Measurements from ENCODE around the gene FGL2.
"Not testable (repeated sequence)": the region's sequence is repeated elsewhere in the genome, so short reads cannot be mapped to it uniquely, and the experiment has no call there.

Gene FGL2

GRCh38 chr7:77226357-77226839 is 26.8 kb upstream of the FGL2 start:
- Histone ChIP-seq H3K4me1 (ENCODE audit: insufficient read depth, low read length) (no peaks in the 10 kb centered on the region), H3K36me3 (ENCODE audit: insufficient read depth, low read length) (no peaks in the 10 kb centered on the region), H3K9ac (ENCODE audit: low read depth, low read length) (no peak overlapping the region), H3K9me3 (ENCODE audit: control insufficient read depth, insufficient read depth, low read length) (no peaks in the 10 kb centered on the region)

- Histone ChIP-seq H3K9me3 (ENCODE audit: control insufficient read depth, insufficient read depth, low read length) (no peaks in the 10 kb centered on the region), H3K4me1 (ENCODE audit: insufficient read depth, low read length) (no peaks in the 10 kb centered on the region), H3K36me3 (ENCODE audit: insufficient read depth, low read length) (no peaks in the 10 kb centered on the region), H3K9ac (ENCODE audit: low read depth, low read length) (no peak overlapping the region)
These were observed 23.6 kb upstream of the FGL2 start for GRCh38 chr7:77223261-77223660.

GRCh38 chr7:77222819-77223218 is 23.2 kb upstream of the FGL2 start:
- Histone ChIP-seq H3K9ac (ENCODE audit: low read depth, low read length) (no peak overlapping the region), H3K36me3 (ENCODE audit: insufficient read depth, low read length) (no peaks in the 10 kb centered on the region), H3K9me3 (ENCODE audit: control insufficient read depth, insufficient read depth, low read length) (no peaks in the 10 kb centered on the region), H3K4me1 (ENCODE audit: insufficient read depth, low read length) (no peaks in the 10 kb centered on the region)

GRCh38 chr7:77222065-77222464 is 22.4 kb upstream of the FGL2 start:
- H3K36me3 ChIP-seq (ENCODE audit: insufficient read depth, low read length) = no peaks in the 10 kb centered on the region
- no peaks in the 10 kb centered on the region for H3K4me1 ChIP-seq (ENCODE audit: insufficient read depth, low read length)
- no peaks in the 10 kb centered on the region for H3K9me3 ChIP-seq (ENCODE audit: control insufficient read depth, insufficient read depth, low read length)
- no peak overlapping the region for H3K9ac ChIP-seq (ENCODE audit: low read depth, low read length)

- H3K9ac ChIP-seq (ENCODE audit: low read depth, low read length); H3K4me1 ChIP-seq (ENCODE audit: insufficient read depth, low read length); H3K36me3 ChIP-seq (ENCODE audit: insufficient read depth, low read length); H3K9me3 ChIP-seq (ENCODE audit: control insufficient read depth, insufficient read depth, low read length): not testable (repeated sequence)
These were observed 20.2 kb upstream of the FGL2 start for GRCh38 chr7:77219701-77220331.

GRCh38 chr7:77217474-77218185 is 18.0 kb upstream of the FGL2 start:
- Histone ChIP-seq H3K4me1 (ENCODE audit: insufficient read depth, low read length) (no peaks in the 10 kb centered on the region), H3K36me3 (ENCODE audit: insufficient read depth, low read length) (no peaks in the 10 kb centered on the region), H3K9ac (ENCODE audit: low read depth, low read length) (no peak overlapping the region), H3K9me3 (ENCODE audit: control insufficient read depth, insufficient read depth, low read length) (no peaks in the 10 kb centered on the region)

GRCh38 chr7:77216181-77216845 is 16.7 kb upstream of the FGL2 start:
- H3K4me1 ChIP-seq (ENCODE audit: insufficient read depth, low read length) = no peaks in the 10 kb centered on the region
- no peak overlapping the region for H3K9ac ChIP-seq (ENCODE audit: low read depth, low read length)
- no peaks in the 10 kb centered on the region for H3K9me3 ChIP-seq (ENCODE audit: control insufficient read depth, insufficient read depth, low read length)
- no peaks in the 10 kb centered on the region for H3K36me3 ChIP-seq (ENCODE audit: insufficient read depth, low read length)

GRCh38 chr7:77209479-77210139 is 10.0 kb upstream of the FGL2 start:
- H3K36me3 ChIP-seq (ENCODE audit: insufficient read depth, low read length) = no peaks in the 10 kb centered on the region
- H3K9ac ChIP-seq (ENCODE audit: low read depth, low read length) = no peak overlapping the region
- no peaks in the 10 kb centered on the region for H3K4me1 ChIP-seq (ENCODE audit: insufficient read depth, low read length)
- peaks cover 15% of the 10 kb centered on the region for H3K9me3 ChIP-seq (ENCODE audit: control insufficient read depth, insufficient read depth, low read length)

- Histone ChIP-seq H3K4me1 (ENCODE audit: insufficient read depth, low read length) (no peaks in the 10 kb centered on the region), H3K9me3 (ENCODE audit: control insufficient read depth, insufficient read depth, low read length) (peaks cover 15% of the 10 kb centered on the region), H3K9ac (ENCODE audit: low read depth, low read length) (no peak overlapping the region), H3K36me3 (ENCODE audit: insufficient read depth, low read length) (no peaks in the 10 kb centered on the region)
These were observed 8.8 kb upstream of the FGL2 start for GRCh38 chr7:77208416-77208815.

- Histone ChIP-seq H3K4me1 (ENCODE audit: insufficient read depth, low read length) (no peaks in the 10 kb centered on the region), H3K9ac (ENCODE audit: low read depth, low read length) (no peak overlapping the region), H3K36me3 (ENCODE audit: insufficient read depth, low read length) (no peaks in the 10 kb centered on the region), H3K9me3 (ENCODE audit: control insufficient read depth, insufficient read depth, low read length) (peaks cover 15% of the 10 kb centered on the region)
These were observed 6.1 kb upstream of the FGL2 start for GRCh38 chr7:77205706-77206105.

- H3K36me3 ChIP-seq (ENCODE audit: insufficient read depth, low read length) = no peaks in the 10 kb centered on the region
- no peak overlapping the region for H3K9ac ChIP-seq (ENCODE audit: low read depth, low read length)
- H3K4me1 ChIP-seq (ENCODE audit: insufficient read depth, low read length) = no peaks in the 10 kb centered on the region
These were observed 2.9 kb upstream of the FGL2 start for GRCh38 chr7:77202481-77202976.

GRCh38 chr7:77200542-77200941 is 923 bp upstream of the FGL2 start:
- Histone ChIP-seq H3K4me1 (ENCODE audit: insufficient read depth, low read length) (no peaks in the 10 kb centered on the region), H3K9ac (ENCODE audit: low read depth, low read length) (no peak overlapping the region), H3K9me3 (ENCODE audit: control insufficient read depth, insufficient read depth, low read length) (no peaks in the 10 kb centered on the region), H3K36me3 (ENCODE audit: insufficient read depth, low read length) (no peaks in the 10 kb centered on the region)

More at GRCh38 chr7:77202481-77202976, 2.9 kb upstream of the FGL2 start:
- H3K9me3 ChIP-seq (ENCODE audit: control insufficient read depth, insufficient read depth, low read length) = no peaks in the 10 kb centered on the region

- H3K9ac ChIP-seq (ENCODE audit: low read depth, low read length) = no peak overlapping the region
- no peaks in the 10 kb centered on the region for H3K36me3 ChIP-seq (ENCODE audit: insufficient read depth, low read length)
- no peaks in the 10 kb centered on the region for H3K4me1 ChIP-seq (ENCODE audit: insufficient read depth, low read length)
- H3K9me3 ChIP-seq (ENCODE audit: control insufficient read depth, insufficient read depth, low read length) = no peaks in the 10 kb centered on the region
These were observed 2.5 kb downstream of the FGL2 start for GRCh38 chr7:77197141-77197540.

- Histone ChIP-seq H3K36me3 (ENCODE audit: insufficient read depth, low read length) (no peaks in the 10 kb centered on the region), H3K9ac (ENCODE audit: low read depth, low read length) (no peak overlapping the region)
These were observed 10.7 kb downstream of the FGL2 start for GRCh38 chr7:77188731-77189437.

More at GRCh38 chr7:77188731-77189437, 10.7 kb downstream of the FGL2 start:
- H3K9me3 ChIP-seq (ENCODE audit: control insufficient read depth, insufficient read depth, low read length) = 0 out of 2 replicates have a peak, but pooled peaks cover 2% of the 10 kb centered on the region
- no peaks in the 10 kb centered on the region for H3K4me1 ChIP-seq (ENCODE audit: insufficient read depth, low read length)
